Mesenchymal stem cell (in vitro differentiated cells and primary cell): Measurements from ENCODE around the gene NME7.

Experiments
- DNase-seq: peaks from one replicate; pipeline ENCODE4 v3.0.0-alpha.2; 2013
- H2AFZ ChIP-seq: one replicate; pipeline ENCODE4 v1.6.1; 2013; ENCODE audit warnings: low read depth, mild to moderate bottlenecking, control low read depth, inconsistent platforms, low read length, moderate library complexity
- H2AK5ac ChIP-seq: 2 replicates; pipeline ENCODE4 v1.6.1; 2013; ENCODE audit warnings: low read length, moderate library complexity, mild to moderate bottlenecking, inconsistent platforms; ENCODE audit not compliant: severe bottlenecking
- H2BK120ac ChIP-seq: one replicate; pipeline ENCODE4 v1.6.1; 2013; ENCODE audit warnings: low read depth, mild to moderate bottlenecking, inconsistent platforms, low read length, moderate library complexity
- H2BK12ac ChIP-seq, 2 experiments: one replicate each; pipeline ENCODE4 v1.6.1; 2013; ENCODE audit warnings: inconsistent platforms in 2 of 2, low read length in 2 of 2, mild to moderate bottlenecking in 2 of 2, moderate library complexity in 2 of 2, control low read depth in 1 of 2
- H2BK15ac ChIP-seq: one replicate; pipeline ENCODE4 v1.6.1; 2013; ENCODE audit warnings: mild to moderate bottlenecking, low read depth, inconsistent platforms; ENCODE audit not compliant: poor library complexity, severe bottlenecking
- H2BK5ac ChIP-seq: 2 replicates; pipeline ENCODE4 v1.6.1; 2013; ENCODE audit warnings: low read depth, mild to moderate bottlenecking, low read length, control low read depth, inconsistent platforms; ENCODE audit not compliant: poor library complexity, severe bottlenecking
- H3K14ac ChIP-seq, 2 experiments: one replicate each; pipeline ENCODE4 v1.6.1; 2013; ENCODE audit warnings: inconsistent platforms in 2 of 2, low read length in 2 of 2, control low read depth in 1 of 2, mild to moderate bottlenecking in 1 of 2, moderate library complexity in 1 of 2
- H3K18ac ChIP-seq, 2 experiments: one replicate each; pipeline ENCODE4 v1.6.1; 2013; ENCODE audit warnings: inconsistent platforms in 2 of 2, low read length in 2 of 2, control low read depth in 1 of 2, low read depth in 1 of 2, mild to moderate bottlenecking in 1 of 2
- H3K23ac ChIP-seq, 2 experiments: one replicate each; pipeline ENCODE4 v1.6.1; 2013; ENCODE audit warnings: inconsistent platforms in 2 of 2, low read length in 2 of 2, mild to moderate bottlenecking in 2 of 2, moderate library complexity in 2 of 2, control low read depth in 1 of 2
- H3K27ac ChIP-seq: 2 replicates; pipeline ENCODE4 v1.5.1; 2013; ENCODE audit warnings: mild to moderate bottlenecking, moderate library complexity, low read length, control low read depth, inconsistent platforms; ENCODE audit not compliant: poor library complexity, severe bottlenecking
- H3K27me3 ChIP-seq, 2 experiments: 2 replicates each; pipeline versions ENCODE4 v1.6.1 to v1.7.0; 2013; ENCODE audit warnings: low read length in 2 of 2, mild to moderate bottlenecking in 2 of 2, moderate library complexity in 2 of 2, control low read depth in 1 of 2, inconsistent platforms in 1 of 2; ENCODE audit not compliant: control insufficient read depth in 1 of 2, insufficient read depth in 1 of 2
- H3K36me3 ChIP-seq, 2 experiments: 2 replicates each; pipeline versions ENCODE4 v1.6.1 to v1.7.0; 2013; ENCODE audit warnings: low read length in 2 of 2, control low read depth in 1 of 2, inconsistent platforms in 1 of 2, low read depth in 1 of 2, mild to moderate bottlenecking in 1 of 2; ENCODE audit not compliant: insufficient read depth in 2 of 2, control insufficient read depth in 1 of 2
- H3K4ac ChIP-seq, 2 experiments: one replicate each; pipeline ENCODE4 v1.6.1; 2013; ENCODE audit warnings: inconsistent platforms in 2 of 2, low read length in 2 of 2, mild to moderate bottlenecking in 2 of 2, moderate library complexity in 2 of 2, control low read depth in 1 of 2, low read depth in 1 of 2
- H3K4me1 ChIP-seq: 2 replicates; pipeline ENCODE4 v1.6.1; 2013; ENCODE audit warnings: low read depth, low read length, control low read depth; ENCODE audit not compliant: control insufficient read depth, insufficient read depth
- H3K4me2 ChIP-seq: 2 replicates; pipeline ENCODE4 v1.6.1; 2013; ENCODE audit warnings: low read length, mild to moderate bottlenecking, inconsistent platforms; ENCODE audit not compliant: poor library complexity, severe bottlenecking
- H3K4me3 ChIP-seq, 2 experiments: 2 replicates each; pipeline versions ENCODE4 v1.5.1 to v1.7.0; 2013; ENCODE audit warnings: low read length in 2 of 2, mild to moderate bottlenecking in 2 of 2, control low read depth in 1 of 2, low read depth in 1 of 2; ENCODE audit not compliant: insufficient read depth in 1 of 2
- H3K79me1 ChIP-seq: replicated peaks from 2 replicates; pipeline ENCODE4 v1.6.1; 2013; ENCODE audit warnings: mild to moderate bottlenecking, control low read depth, low read length, inconsistent platforms; ENCODE audit not compliant: poor library complexity, severe bottlenecking
- H3K9ac ChIP-seq: 2 replicates; pipeline ENCODE4 v1.7.0; 2013; ENCODE audit warnings: mild to moderate bottlenecking, low read length, moderate library complexity
- H3K9me3 ChIP-seq: 2 replicates; pipeline ENCODE4 v1.7.0; 2013; ENCODE audit warnings: mild to moderate bottlenecking, low read length; ENCODE audit not compliant: control insufficient read depth
- H4K8ac ChIP-seq: one replicate; pipeline ENCODE4 v1.6.1; 2013; ENCODE audit warnings: inconsistent platforms, mild to moderate bottlenecking, low read length, moderate library complexity
- H4K91ac ChIP-seq: one replicate; pipeline ENCODE4 v1.6.1; 2013; ENCODE audit warnings: mild to moderate bottlenecking, low read length, inconsistent platforms
- WGBS: methylation state at CpG from one replicate; pipeline ENCODE4 v1.1.7; 2013; ENCODE audit warnings: mixed read lengths; 5-methylcytosine and 5-hydroxymethylcytosine counted together

Gene NME7

GRCh38 chr1:169214598-169214997 is 153.0 kb downstream of the NME7 start:
- H3K23ac ChIP-seq = no peak overlapping the region
- peaks cover 0 to 4% of the 10 kb centered on the region in 2 experiments for H3K36me3 ChIP-seq
- no peak for DNase-seq
- no peak overlapping the region for H3K14ac ChIP-seq
- H3K27me3 ChIP-seq = no peaks in the 10 kb centered on the region
- no peak overlapping the region for H3K4ac ChIP-seq
- no peak overlapping the region for H3K18ac ChIP-seq
- WGBS = 99% methylated on average over 4 of the region's 4 CpGs
- no peak overlapping the region for H3K4me2 ChIP-seq
- peak overlapping the region in 1 of 2 experiments; percentile 3 for H2BK12ac ChIP-seq
- H3K79me1 ChIP-seq = no peaks in the 10 kb centered on the region
- H2AK5ac ChIP-seq = no peak overlapping the region
- no peak overlapping the region for H3K27ac ChIP-seq
- no peak overlapping the region for H2BK5ac ChIP-seq
- H4K91ac ChIP-seq = no peak overlapping the region
- no peak overlapping the region for H3K4me3 ChIP-seq
- H2AFZ ChIP-seq = no peak overlapping the region
- no peak overlapping the region for H3K9ac ChIP-seq
- H3K4me1 ChIP-seq = no peaks in the 10 kb centered on the region
- no peak overlapping the region for H4K8ac ChIP-seq
- H3K9me3 ChIP-seq = no peaks in the 10 kb centered on the region
- no peak overlapping the region for H2BK120ac ChIP-seq
- no peak overlapping the region for H2BK15ac ChIP-seq

- no peak overlapping the region for H3K14ac ChIP-seq
- H2AFZ ChIP-seq = no peak overlapping the region
- no peak overlapping the region for H3K23ac ChIP-seq
- no peak overlapping the region for H3K4ac ChIP-seq
- H3K4me2 ChIP-seq = no peak overlapping the region
- no peak overlapping the region for H2AK5ac ChIP-seq
- no peak overlapping the region for H2BK5ac ChIP-seq
- no peak overlapping the region for H3K18ac ChIP-seq
- no peaks in the 10 kb centered on the region for H3K4me1 ChIP-seq
- no peak overlapping the region for H4K91ac ChIP-seq
- H2BK120ac ChIP-seq = no peak overlapping the region
- no peak overlapping the region for H3K4me3 ChIP-seq
- peaks cover 0 to 4% of the 10 kb centered on the region in 2 experiments for H3K36me3 ChIP-seq
- no peak overlapping the region for H3K27ac ChIP-seq
- no peaks in the 10 kb centered on the region for H3K27me3 ChIP-seq
- no peaks in the 10 kb centered on the region for H3K9me3 ChIP-seq
- no peak overlapping the region for H4K8ac ChIP-seq
- H3K79me1 ChIP-seq = no peaks in the 10 kb centered on the region
- DNase-seq = no peak
- H2BK12ac ChIP-seq = no peak overlapping the region
- H2BK15ac ChIP-seq = no peak overlapping the region
- no peak overlapping the region for H3K9ac ChIP-seq
These were observed 155.5 kb downstream of the NME7 start for GRCh38 chr1:169212088-169212487.

- no peak overlapping the region for H3K14ac ChIP-seq
- no peak overlapping the region for H2BK12ac ChIP-seq
- no peak overlapping the region for H3K4ac ChIP-seq
- no peak overlapping the region for H3K4me2 ChIP-seq
- WGBS = no CpG with 5 or more reads among the region's 1 CpG
- no peak overlapping the region for H2BK5ac ChIP-seq
- H3K36me3 ChIP-seq = no peaks in the 10 kb centered on the region
- H4K8ac ChIP-seq = no peak overlapping the region
- DNase-seq = peak; percentile 15
- no peak overlapping the region for H3K27ac ChIP-seq
- peaks cover 5% of the 10 kb centered on the region for H3K79me1 ChIP-seq
- H3K4me1 ChIP-seq = no peaks in the 10 kb centered on the region
- no peak overlapping the region for H3K18ac ChIP-seq
- H2BK120ac ChIP-seq = no peak overlapping the region
- no peak overlapping the region for H4K91ac ChIP-seq
- H3K23ac ChIP-seq = no peak overlapping the region
- H3K9me3 ChIP-seq = no peaks in the 10 kb centered on the region
- H2AK5ac ChIP-seq = no peak overlapping the region
- H2BK15ac ChIP-seq = no peak overlapping the region
- no peak overlapping the region for H3K9ac ChIP-seq
- H3K27me3 ChIP-seq = no peaks in the 10 kb centered on the region
- no peak overlapping the region for H2AFZ ChIP-seq
- no peak overlapping the region for H3K4me3 ChIP-seq
These were observed 159.6 kb downstream of the NME7 start for GRCh38 chr1:169207797-169208520.

- no peaks in the 10 kb centered on the region for H3K36me3 ChIP-seq
- H3K27me3 ChIP-seq = no peaks in the 10 kb centered on the region
- H2BK120ac ChIP-seq = no peak overlapping the region
- H3K4ac ChIP-seq = no peak overlapping the region
- no peak overlapping the region for H4K8ac ChIP-seq
- no peaks in the 10 kb centered on the region for H3K9me3 ChIP-seq
- H3K79me1 ChIP-seq = peaks cover 8% of the 10 kb centered on the region
- H2BK12ac ChIP-seq = no peak overlapping the region
- H3K14ac ChIP-seq = no peak overlapping the region
- H3K23ac ChIP-seq = no peak overlapping the region
- H2BK15ac ChIP-seq = no peak overlapping the region
- H2BK5ac ChIP-seq = no peak overlapping the region
- no peak overlapping the region for H3K4me3 ChIP-seq
- H3K18ac ChIP-seq = no peak overlapping the region
- no peak for DNase-seq
- no peak overlapping the region for H3K27ac ChIP-seq
- no peak overlapping the region for H2AFZ ChIP-seq
- H2AK5ac ChIP-seq = no peak overlapping the region
- H4K91ac ChIP-seq = no peak overlapping the region
- no peak overlapping the region for H3K4me2 ChIP-seq
- H3K4me1 ChIP-seq = peaks cover 2% of the 10 kb centered on the region
- H3K9ac ChIP-seq = no peak overlapping the region
These were observed 163.4 kb downstream of the NME7 start for GRCh38 chr1:169204157-169204556.
